Endodermal cell (in vitro differentiated cells): Measurements from ENCODE around the gene DOCK4. TPM values are rescaled to one million over a fixed set of nuclear protein-coding genes. Genes with fewer than 3 reads are reported as not detected.

Experiments
- DNase-seq: peaks from one replicate; pipeline ENCODE4 v3.0.0-alpha.2; 2017
- H3K27ac ChIP-seq: 2 replicates; pipeline ENCODE4 v1.5.1; 2013; ENCODE audit warnings: mild to moderate bottlenecking, low read depth, low read length, moderate library complexity
- H3K27me3 ChIP-seq: 2 replicates; pipeline ENCODE4 v1.6.1; 2013; ENCODE audit warnings: mild to moderate bottlenecking, low read length, moderate library complexity; ENCODE audit not compliant: insufficient read depth, control insufficient read depth, poor library complexity, severe bottlenecking
- H3K36me3 ChIP-seq: 2 replicates; pipeline ENCODE4 v1.7.0; 2013; ENCODE audit warnings: mild to moderate bottlenecking, low read length, moderate library complexity; ENCODE audit not compliant: control insufficient read depth, insufficient read depth
- H3K4me1 ChIP-seq: one replicate; pipeline ENCODE4 v1.7.0; 2013; ENCODE audit warnings: low read length; ENCODE audit not compliant: control insufficient read depth, insufficient read depth
- H3K4me3 ChIP-seq: 2 replicates; pipeline ENCODE4 v1.5.1; 2013; ENCODE audit warnings: mild to moderate bottlenecking, low read length, moderate library complexity
- H3K9ac ChIP-seq: 2 replicates; pipeline ENCODE4 v1.6.1; 2013; ENCODE audit warnings: mild to moderate bottlenecking, low read length, moderate library complexity; ENCODE audit not compliant: poor library complexity, severe bottlenecking; ENCODE audit errors: extremely low read depth
- H3K9me3 ChIP-seq: 2 replicates; pipeline ENCODE4 v1.6.1; 2013; ENCODE audit warnings: mild to moderate bottlenecking, low read length, moderate library complexity; ENCODE audit not compliant: control insufficient read depth
- H3K27ac Mint-ChIP-seq: 2 replicates; pipeline ENCODE4 v1.8.0; 2020; ENCODE audit warnings: mixed read lengths
- H3K27me3 Mint-ChIP-seq: 2 replicates; pipeline ENCODE4 v1.8.0; 2021; ENCODE audit warnings: mild to moderate bottlenecking, mixed read lengths; ENCODE audit not compliant: insufficient read depth
- H3K36me3 Mint-ChIP-seq: 2 replicates; pipeline ENCODE4 v1.8.0; 2020; ENCODE audit warnings: low read depth, mixed read lengths
- H3K4me1 Mint-ChIP-seq: 2 replicates; pipeline ENCODE4 v1.8.0; 2020; ENCODE audit warnings: mixed read lengths
- H3K4me3 Mint-ChIP-seq: 2 replicates; pipeline ENCODE4 v1.8.0; 2020; ENCODE audit warnings: mild to moderate bottlenecking, moderate library complexity, mixed read lengths
- H3K9me3 Mint-ChIP-seq: 2 replicates; pipeline ENCODE4 v1.8.0; 2020; ENCODE audit warnings: mild to moderate bottlenecking, mixed read lengths
- WGBS, 2 experiments: methylation state at CpG; one replicate each; pipeline versions ENCODE4 v1.1.5 to v1.1.7; 2013; ENCODE audit warnings: missing lambda C conversion rate in 2 of 2, mixed read lengths in 1 of 2; ENCODE audit not compliant: insufficient coverage in 1 of 2, insufficient read length in 1 of 2; 5-methylcytosine and 5-hydroxymethylcytosine counted together
- total RNA-seq, 2 donors: library from RNA; stranded (reverse); fragmentation: NEBNext Ultra II Directional in 1 of 2; extraction: Animal tissue kit (Norgen Biotek cat#: 25700) in 1 of 2; gene quantifications; 2 replicates in 1 of 2; 3 replicates in 1 of 2; pipeline ENCODE4 v1.2.1, GENCODE V29; 2021
- TF ChIP-seq, protein P1 (sequence below): fragments of 200-600 bp; sonication (generic); conservative IDR thresholded peaks from 2 replicates; pipeline ENCODE4 v1.5.0; 2021; ENCODE audit warnings: antibody characterized with exemption, mild to moderate bottlenecking

DOCK4 gene
- total RNA-seq, 2 donors from 2014 or later = 11.2 to 15.3 TPM

DNA sequence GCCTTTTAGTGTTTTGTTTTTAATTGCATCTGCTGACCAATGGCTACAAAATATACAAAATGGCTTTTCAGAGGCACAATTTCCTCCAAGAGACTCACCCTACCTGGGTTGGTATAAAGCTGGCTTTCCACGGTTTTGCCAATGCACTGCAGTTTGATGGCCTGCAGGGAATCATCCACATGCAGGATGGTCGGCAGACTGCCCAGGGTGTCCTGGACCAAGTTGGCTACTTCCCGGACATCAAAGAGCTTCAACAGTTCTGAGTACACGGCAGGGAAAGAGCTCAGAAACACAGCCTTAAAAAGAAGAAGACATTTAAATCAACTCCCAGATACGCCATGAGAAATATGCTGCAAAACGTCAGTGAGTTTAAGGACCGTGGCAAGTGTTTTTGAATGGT, 342.9 kb downstream of the DOCK4 start:
- Mint-ChIP-seq H3K4me1 (no peaks in the 10 kb centered on the region), H3K4me3 (no peak overlapping the region), H3K36me3 (peaks cover 20% of the 10 kb centered on the region), H3K27ac (no peak overlapping the region), H3K9me3 (no peaks in the 10 kb centered on the region), H3K27me3 (no peaks in the 10 kb centered on the region)
- Histone ChIP-seq H3K27ac (no peak overlapping the region), H3K27me3 (no peaks in the 10 kb centered on the region), H3K4me3 (no peak overlapping the region), H3K9me3 (no peaks in the 10 kb centered on the region), H3K4me1 (no peaks in the 10 kb centered on the region), H3K9ac (no peak overlapping the region), H3K36me3 (peaks cover 4% of the 10 kb centered on the region)
- WGBS, 2 experiments = 91% methylated on average over 7 of the region's 7 CpGs
- TF ChIP-seq, protein P1, sequence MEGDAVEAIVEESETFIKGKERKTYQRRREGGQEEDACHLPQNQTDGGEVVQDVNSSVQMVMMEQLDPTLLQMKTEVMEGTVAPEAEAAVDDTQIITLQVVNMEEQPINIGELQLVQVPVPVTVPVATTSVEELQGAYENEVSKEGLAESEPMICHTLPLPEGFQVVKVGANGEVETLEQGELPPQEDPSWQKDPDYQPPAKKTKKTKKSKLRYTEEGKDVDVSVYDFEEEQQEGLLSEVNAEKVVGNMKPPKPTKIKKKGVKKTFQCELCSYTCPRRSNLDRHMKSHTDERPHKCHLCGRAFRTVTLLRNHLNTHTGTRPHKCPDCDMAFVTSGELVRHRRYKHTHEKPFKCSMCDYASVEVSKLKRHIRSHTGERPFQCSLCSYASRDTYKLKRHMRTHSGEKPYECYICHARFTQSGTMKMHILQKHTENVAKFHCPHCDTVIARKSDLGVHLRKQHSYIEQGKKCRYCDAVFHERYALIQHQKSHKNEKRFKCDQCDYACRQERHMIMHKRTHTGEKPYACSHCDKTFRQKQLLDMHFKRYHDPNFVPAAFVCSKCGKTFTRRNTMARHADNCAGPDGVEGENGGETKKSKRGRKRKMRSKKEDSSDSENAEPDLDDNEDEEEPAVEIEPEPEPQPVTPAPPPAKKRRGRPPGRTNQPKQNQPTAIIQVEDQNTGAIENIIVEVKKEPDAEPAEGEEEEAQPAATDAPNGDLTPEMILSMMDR = no peak
- DNase-seq = no peak

GRCh38 chr7:111860248-111860647, 346.0 kb downstream of the DOCK4 start:
- peaks cover 10% of the 10 kb centered on the region for H3K4me1 Mint-ChIP-seq

GRCh38 chr7:111858331-111858730, 347.9 kb downstream of the DOCK4 start:
- Histone ChIP-seq H3K36me3 (no peaks in the 10 kb centered on the region), H3K27ac (no peak overlapping the region), H3K4me3 (no peak overlapping the region), H3K4me1 (no peaks in the 10 kb centered on the region), H3K9me3 (no peaks in the 10 kb centered on the region), H3K27me3 (no peaks in the 10 kb centered on the region), H3K9ac (no peak overlapping the region)
- Mint-ChIP-seq H3K27me3 (no peaks in the 10 kb centered on the region), H3K9me3 (peaks cover 5% of the 10 kb centered on the region), H3K27ac (no peak overlapping the region), H3K4me3 (no peak overlapping the region), H3K4me1 (peaks cover 20% of the 10 kb centered on the region), H3K36me3 (peaks cover 15% of the 10 kb centered on the region)
- DNase-seq = no peak
- WGBS, 2 experiments = 93 to 95% methylated on average over 3 of the region's 3 CpGs
- TF ChIP-seq, protein P1 = no peak

More at GRCh38 chr7:111860248-111860647, 346.0 kb downstream of the DOCK4 start:
- Mint-ChIP-seq H3K36me3 (peaks cover 13% of the 10 kb centered on the region), H3K9me3 (no peaks in the 10 kb centered on the region), H3K4me3 (no peak overlapping the region), H3K27ac (no peak overlapping the region), H3K27me3 (no peaks in the 10 kb centered on the region)
- TF ChIP-seq, protein P1 = no peak
- H3K27ac ChIP-seq = no peak overlapping the region
- H3K36me3 ChIP-seq = no peaks in the 10 kb centered on the region
- no peaks in the 10 kb centered on the region for H3K27me3 ChIP-seq
- H3K4me3 ChIP-seq = no peak overlapping the region
- DNase-seq = no peak
- WGBS, 2 experiments = 94 to 98% methylated on average over 5 to 6 of the region's 6 CpGs
- H3K9ac ChIP-seq = no peak overlapping the region
- H3K4me1 ChIP-seq = no peaks in the 10 kb centered on the region
- H3K9me3 ChIP-seq = no peaks in the 10 kb centered on the region
